ENCODE data around the gene TFF3.

Gene TFF3

DNA sequence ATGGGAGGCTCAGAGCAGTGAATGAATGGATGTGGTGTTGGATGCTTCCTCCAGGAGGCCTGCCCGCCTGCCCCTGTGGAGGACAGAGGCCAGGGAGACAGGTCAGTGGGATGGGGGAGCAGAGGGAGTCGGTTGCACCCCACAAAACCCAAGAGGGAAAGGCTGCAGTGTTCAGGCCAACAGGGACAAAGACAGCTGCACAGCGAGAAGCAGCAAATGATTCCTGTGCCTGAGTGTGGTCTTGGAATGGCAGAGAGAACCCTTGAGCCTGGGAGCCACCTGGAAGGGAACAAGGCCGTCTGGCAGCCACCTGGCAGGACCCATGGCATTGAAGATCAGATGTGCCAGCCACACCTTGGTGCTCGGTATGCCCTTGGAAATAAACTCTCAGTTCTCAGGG, 8.1 kb downstream of the TFF3 start:
- no peak overlapping the region for H3K27ac ChIP-seq
- no peak for TF ChIP-seq ZFX (IDR thresholded peaks at IDR 0.05)
- TF ChIP-seq, protein P1, sequence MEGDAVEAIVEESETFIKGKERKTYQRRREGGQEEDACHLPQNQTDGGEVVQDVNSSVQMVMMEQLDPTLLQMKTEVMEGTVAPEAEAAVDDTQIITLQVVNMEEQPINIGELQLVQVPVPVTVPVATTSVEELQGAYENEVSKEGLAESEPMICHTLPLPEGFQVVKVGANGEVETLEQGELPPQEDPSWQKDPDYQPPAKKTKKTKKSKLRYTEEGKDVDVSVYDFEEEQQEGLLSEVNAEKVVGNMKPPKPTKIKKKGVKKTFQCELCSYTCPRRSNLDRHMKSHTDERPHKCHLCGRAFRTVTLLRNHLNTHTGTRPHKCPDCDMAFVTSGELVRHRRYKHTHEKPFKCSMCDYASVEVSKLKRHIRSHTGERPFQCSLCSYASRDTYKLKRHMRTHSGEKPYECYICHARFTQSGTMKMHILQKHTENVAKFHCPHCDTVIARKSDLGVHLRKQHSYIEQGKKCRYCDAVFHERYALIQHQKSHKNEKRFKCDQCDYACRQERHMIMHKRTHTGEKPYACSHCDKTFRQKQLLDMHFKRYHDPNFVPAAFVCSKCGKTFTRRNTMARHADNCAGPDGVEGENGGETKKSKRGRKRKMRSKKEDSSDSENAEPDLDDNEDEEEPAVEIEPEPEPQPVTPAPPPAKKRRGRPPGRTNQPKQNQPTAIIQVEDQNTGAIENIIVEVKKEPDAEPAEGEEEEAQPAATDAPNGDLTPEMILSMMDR (conservative IDR thresholded peaks at IDR 0.05): no peak

DNA sequence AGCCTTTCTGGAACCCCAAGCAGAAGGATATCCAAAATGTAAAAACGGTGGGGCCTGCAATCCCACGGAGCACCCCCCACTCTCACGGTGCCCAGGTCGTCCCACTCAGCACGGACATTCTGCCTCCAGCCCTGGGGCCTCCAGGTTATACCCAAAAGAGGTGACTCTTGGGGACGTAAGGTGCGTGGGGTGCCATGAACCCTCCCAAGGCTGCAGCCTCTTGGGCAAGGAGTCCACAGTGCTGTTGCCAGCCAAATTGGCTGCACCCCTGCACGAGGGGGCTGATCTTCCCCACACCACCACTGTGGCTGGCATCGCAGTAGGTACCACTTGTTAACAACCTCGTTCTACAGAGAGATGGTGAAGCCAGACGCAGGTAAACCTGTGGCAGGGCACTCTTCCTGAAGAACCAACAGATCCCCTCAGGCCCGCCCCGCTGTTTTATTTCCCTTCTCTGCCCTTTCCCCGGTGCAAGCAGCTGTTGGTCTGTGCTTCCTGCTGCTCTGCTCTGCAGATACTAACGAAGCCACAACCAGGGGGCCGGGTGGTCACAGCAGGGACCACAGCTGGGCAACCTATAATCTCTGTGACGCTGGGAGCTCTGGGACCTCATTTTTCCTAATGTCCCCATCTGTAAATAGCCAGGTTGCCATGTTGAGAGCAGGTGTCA, 8.7 kb downstream of the TFF3 start:
- TF ChIP-seq, protein P1 (conservative IDR thresholded peaks at IDR 0.05): no peak
- no peak for TF ChIP-seq ZFX (IDR thresholded peaks at IDR 0.05)
- no peak overlapping the region for H3K27ac ChIP-seq

DNA sequence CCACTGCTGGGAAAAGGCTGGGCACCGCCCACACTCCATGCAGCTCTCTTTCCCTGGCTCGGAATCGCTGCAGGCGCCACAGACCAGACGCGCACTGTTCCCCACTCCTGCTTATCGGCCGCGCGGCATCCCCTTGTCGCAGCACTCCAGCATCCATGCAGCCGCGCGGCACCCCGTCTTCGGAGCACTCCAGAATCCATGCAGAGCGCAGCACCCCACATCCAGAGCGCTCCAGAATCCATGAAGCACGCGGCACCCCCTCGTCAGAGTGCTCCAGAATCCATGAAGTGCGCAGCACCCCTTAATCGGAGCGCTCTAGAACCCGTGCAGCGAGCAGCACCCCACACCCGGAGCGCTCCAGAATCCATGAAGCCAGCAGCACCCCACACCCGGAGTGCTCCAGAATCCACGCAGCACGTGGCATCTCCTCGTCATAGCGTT, 9.5 kb downstream of the TFF3 start:
- H3K27ac ChIP-seq: no peak overlapping the region
- TF ChIP-seq, protein P1 (conservative IDR thresholded peaks at IDR 0.05): no peak
- TF ChIP-seq ZFX (IDR thresholded peaks at IDR 0.05): no peak

DNA sequence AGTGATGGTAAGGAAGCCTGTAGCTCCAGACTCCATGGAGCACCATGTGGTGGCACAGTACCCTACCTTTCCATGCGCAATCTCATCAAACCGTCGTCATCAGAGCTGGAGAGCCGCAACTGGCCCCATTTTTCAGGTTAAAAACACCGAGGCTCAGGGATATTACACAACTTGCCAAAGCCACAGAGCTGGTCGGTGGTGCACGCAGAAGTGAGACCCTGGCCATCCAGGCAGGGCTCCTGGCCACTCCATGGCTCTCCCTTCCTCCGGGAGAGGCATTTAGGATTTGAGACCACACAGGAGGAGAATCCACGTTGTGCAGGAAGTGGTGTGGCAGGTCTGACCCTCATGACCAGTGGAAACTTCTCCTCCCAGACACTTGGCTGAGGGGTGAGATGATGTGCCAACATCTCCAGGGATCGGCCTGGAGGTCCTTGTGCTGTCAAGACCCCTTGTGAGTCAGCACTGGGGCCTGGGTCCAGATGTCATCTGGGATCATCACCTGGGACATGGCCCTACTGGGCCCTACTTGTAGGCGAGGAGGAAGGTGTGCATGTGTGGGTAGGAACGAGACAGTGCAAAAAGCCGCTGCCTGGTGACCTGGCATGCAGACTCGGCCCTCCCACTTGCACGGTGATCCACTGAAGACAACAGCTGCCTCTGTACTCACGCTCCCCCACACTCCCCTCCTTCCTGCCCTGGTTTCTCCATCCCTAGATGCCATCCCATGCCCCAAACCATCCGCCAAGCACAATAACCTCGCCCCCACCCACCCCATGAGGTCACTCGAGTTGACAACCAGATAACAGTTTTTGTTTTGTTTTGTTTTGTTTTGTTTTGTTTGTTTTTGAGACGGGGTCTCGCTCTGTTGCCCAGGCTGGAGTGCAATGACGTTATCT, 10.4 kb downstream of the TFF3 start:
- TF ChIP-seq ZFX (IDR thresholded peaks at IDR 0.05): no peak
- TF ChIP-seq, protein P1 (conservative IDR thresholded peaks at IDR 0.05): no peak

DNA sequence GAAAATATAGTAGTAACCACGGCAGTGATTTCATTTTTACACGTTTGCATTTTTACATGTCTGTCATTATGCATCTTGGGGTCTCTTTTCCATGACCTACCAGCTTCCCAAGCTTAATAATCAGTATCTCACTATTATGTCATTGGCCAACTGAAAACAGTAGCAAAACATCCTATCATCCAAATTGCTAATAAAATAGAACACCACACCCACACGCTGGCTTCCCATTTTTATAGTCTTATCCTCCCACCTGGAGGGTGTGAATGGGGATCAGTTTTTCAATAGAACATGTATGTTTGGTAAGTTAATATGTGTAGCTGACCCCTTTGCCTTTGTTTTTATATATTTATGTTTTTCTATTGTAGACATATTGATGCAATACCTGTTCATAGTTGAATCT, 11.8 kb downstream of the TFF3 start:
- H3K27ac ChIP-seq: no peak overlapping the region
- no peak for TF ChIP-seq ZFX (IDR thresholded peaks at IDR 0.05)
- TF ChIP-seq, protein P1 (conservative IDR thresholded peaks at IDR 0.05): no peak

More for the DNA sequence above, 10.4 kb downstream of the TFF3 start:
- no peak overlapping the region for H3K27ac ChIP-seq

DNA sequence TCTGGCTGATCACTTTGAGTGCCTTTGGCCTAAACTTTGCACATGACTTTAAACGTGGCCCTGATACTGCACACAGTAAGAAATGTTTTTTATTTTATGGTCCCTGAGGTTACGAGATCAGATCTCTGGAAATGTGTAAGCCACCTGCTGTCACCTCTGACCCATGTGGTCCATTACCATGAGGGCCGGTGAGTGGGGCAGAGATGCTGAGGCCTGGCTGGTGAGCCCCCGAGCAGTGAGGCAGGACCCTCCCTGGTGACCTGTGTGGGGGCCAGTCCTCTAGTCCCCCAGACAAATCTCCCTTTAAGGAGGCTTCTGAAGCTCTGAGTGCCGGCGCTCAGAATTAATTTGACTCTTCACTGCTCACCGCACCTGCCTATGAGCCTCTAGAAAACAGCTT, 12.4 kb downstream of the TFF3 start:
- no peak for TF ChIP-seq ZFX (IDR thresholded peaks at IDR 0.05)
- TF ChIP-seq, protein P1 (conservative IDR thresholded peaks at IDR 0.05): no peak
- H3K27ac ChIP-seq: no peak overlapping the region

DNA sequence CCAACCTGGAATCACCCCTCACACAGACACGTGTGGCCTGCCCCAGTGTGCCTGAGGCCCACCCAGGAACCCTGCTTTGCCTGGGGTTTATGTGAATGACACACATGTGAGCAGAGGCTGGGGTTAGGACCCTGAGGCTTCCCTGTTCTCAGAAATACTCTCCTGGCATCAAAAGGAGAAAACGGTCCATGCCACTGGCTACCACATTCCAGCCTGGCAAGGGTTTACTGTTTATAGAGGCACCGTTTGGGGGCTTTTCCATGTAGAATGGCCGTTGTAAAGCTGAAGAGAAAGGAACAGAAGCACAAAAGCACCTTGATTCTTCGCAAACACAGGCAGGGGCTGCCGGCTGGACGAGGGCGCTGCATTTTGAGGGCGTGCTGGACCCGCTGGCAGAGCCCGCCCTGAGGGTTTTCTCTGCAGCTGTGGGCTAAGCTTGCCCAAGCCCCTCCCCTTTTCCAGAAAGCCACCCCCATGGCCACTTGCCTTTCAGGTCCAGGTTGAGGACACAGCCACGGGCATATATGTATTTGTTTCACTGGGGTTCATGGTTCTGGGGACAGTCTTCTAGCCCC, 13.0 kb downstream of the TFF3 start:
- H3K27ac ChIP-seq: no peak overlapping the region
- TF ChIP-seq, protein P1 (conservative IDR thresholded peaks at IDR 0.05): no peak
- TF ChIP-seq ZFX (IDR thresholded peaks at IDR 0.05): no peak

All from C4-2B (cell line).